ENCODE data around the gene CAMKMT. TPM values are rescaled to one million over a fixed set of nuclear protein-coding genes. Genes with fewer than 3 reads are reported as not detected.
A peak's percentile ranks its signal among the peaks of the same experiment; 100 is the strongest.

CAMKMT gene
- total RNA-seq, 1 experiment from 2014 or later = 17.4 TPM

DNA sequence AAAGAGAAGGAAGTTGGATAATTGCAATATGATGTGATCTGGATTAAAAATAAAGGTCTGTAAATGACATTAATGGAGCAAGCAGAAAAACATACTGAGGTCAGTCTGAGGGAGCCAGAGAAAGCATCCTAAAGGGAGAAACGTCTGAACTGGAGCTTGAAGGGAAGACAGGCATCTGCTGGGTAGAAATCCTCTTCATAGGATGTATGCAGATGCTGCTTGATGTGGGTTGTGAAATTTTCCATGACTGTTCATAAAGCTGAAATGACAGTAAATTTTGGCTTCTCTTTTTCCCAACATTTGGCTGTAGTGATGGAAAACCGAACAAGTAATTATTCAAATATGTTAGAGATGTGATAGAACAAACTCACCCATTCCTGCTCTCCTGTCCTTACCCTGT, 287.6 kb downstream of the CAMKMT start:
- H2BK15ac ChIP-seq (ENCODE audit: low read depth, low read length) = no peak overlapping the region
- H4K8ac ChIP-seq (replicated peaks; ENCODE audit: insufficient read length, low read depth, low read length) = no peak overlapping the region
- TF ChIP-seq, protein P1, sequence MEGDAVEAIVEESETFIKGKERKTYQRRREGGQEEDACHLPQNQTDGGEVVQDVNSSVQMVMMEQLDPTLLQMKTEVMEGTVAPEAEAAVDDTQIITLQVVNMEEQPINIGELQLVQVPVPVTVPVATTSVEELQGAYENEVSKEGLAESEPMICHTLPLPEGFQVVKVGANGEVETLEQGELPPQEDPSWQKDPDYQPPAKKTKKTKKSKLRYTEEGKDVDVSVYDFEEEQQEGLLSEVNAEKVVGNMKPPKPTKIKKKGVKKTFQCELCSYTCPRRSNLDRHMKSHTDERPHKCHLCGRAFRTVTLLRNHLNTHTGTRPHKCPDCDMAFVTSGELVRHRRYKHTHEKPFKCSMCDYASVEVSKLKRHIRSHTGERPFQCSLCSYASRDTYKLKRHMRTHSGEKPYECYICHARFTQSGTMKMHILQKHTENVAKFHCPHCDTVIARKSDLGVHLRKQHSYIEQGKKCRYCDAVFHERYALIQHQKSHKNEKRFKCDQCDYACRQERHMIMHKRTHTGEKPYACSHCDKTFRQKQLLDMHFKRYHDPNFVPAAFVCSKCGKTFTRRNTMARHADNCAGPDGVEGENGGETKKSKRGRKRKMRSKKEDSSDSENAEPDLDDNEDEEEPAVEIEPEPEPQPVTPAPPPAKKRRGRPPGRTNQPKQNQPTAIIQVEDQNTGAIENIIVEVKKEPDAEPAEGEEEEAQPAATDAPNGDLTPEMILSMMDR (conservative IDR thresholded peaks at IDR 0.05) = no peak
- H3K27ac Mint-ChIP-seq = peak overlapping the region in 1 of 3 experiments; percentile 6; a peak in 2 of 7 replicates
- H3T11ph ChIP-seq (ENCODE audit: low read length) = no peak overlapping the region
- H3K27me3 ChIP-seq (ENCODE audit: insufficient read depth, low read length) = no peaks in the 10 kb centered on the region
- no peak overlapping the region for H3K4ac ChIP-seq (ENCODE audit: low read depth, low read length)
- no peak overlapping the region for H3K23ac ChIP-seq (ENCODE audit: insufficient read length, low read depth, low read length)
- no peak overlapping the region for H2BK120ac ChIP-seq (ENCODE audit: low read depth, low read length, poor library complexity, severe bottlenecking)
- H3K56ac ChIP-seq (ENCODE audit: insufficient read length, low read depth, low read length) = no peak overlapping the region
- H2AK5ac ChIP-seq (ENCODE audit: insufficient read length, low read length) = no peak overlapping the region
- no peaks in the 10 kb centered on the region for H3K79me2 ChIP-seq (ENCODE audit: insufficient read depth, low read length)
- no peak overlapping the region for H3K4me2 ChIP-seq (ENCODE audit: insufficient read depth, insufficient read length, low read length)
- no CpG with 5 or more reads among the region's 2 CpGs for WGBS (ENCODE audit: extremely low coverage, insufficient read length, low lambda C conversion rate)
- no peak overlapping the region for H2BK5ac ChIP-seq (ENCODE audit: insufficient read length, low read length)
- H3K4me1 ChIP-seq (ENCODE audit: insufficient read depth, low read length) = peaks cover 8% of the 10 kb centered on the region; the same call in 1 of the 2 replicates
- DNase-seq = no peak
- H3K14ac ChIP-seq (ENCODE audit: insufficient read depth, low read length) = no peak overlapping the region
- H3K4me1 Mint-ChIP-seq = peaks cover 54% of the 10 kb centered on the region in 2 experiments
- H3K27me3 Mint-ChIP-seq (ENCODE audit: low read depth) = no peaks in the 10 kb centered on the region
- H3K18ac ChIP-seq (ENCODE audit: insufficient read length, low read depth, low read length) = no peak overlapping the region
- no peak overlapping the region for H2AFZ ChIP-seq (ENCODE audit: low read length)
- H2BK20ac ChIP-seq (ENCODE audit: low read depth, low read length, poor library complexity, severe bottlenecking) = no peak overlapping the region
- no peak overlapping the region for H4K91ac ChIP-seq (ENCODE audit: insufficient read length, low read depth, low read length)
- H3K27ac ChIP-seq (ENCODE audit: insufficient read length, low read depth, low read length) = no peak overlapping the region
- no peaks in the 10 kb centered on the region; a peak in 1 of 7 replicates for H3K36me3 Mint-ChIP-seq (ENCODE audit: insufficient read depth in 1 of 3, low read depth in 3 of 3)
- no peaks in the 10 kb centered on the region for H3K9me3 ChIP-seq (ENCODE audit: control insufficient read depth, low read depth, low read length)
- no peak overlapping the region; a peak in 1 of 5 replicates for H3K4me3 Mint-ChIP-seq
- H4K5ac ChIP-seq (ENCODE audit: insufficient read length, low read depth, low read length) = no peak overlapping the region
- H3K9ac ChIP-seq (ENCODE audit: extremely low read depth, insufficient read length, low read length) = no peak overlapping the region
- H3K23me2 ChIP-seq (ENCODE audit: insufficient read length, low read depth, low read length, poor library complexity, severe bottlenecking) = no peaks in the 10 kb centered on the region
- H4K20me1 ChIP-seq (ENCODE audit: control insufficient read depth, insufficient read depth, insufficient read length) = no peaks in the 10 kb centered on the region
- no peaks in the 10 kb centered on the region for H3K9me3 Mint-ChIP-seq
- H2BK12ac ChIP-seq (ENCODE audit: insufficient read length, low read depth, low read length) = no peak overlapping the region
- H3K79me1 ChIP-seq (ENCODE audit: insufficient read depth, low read depth, low read length, poor library complexity, severe bottlenecking) = no peaks in the 10 kb centered on the region

All from H9 (cell line).